Cardiac fibroblast (primary cell): Measurements from ENCODE around the gene MNT.

Experiments used
- DNase-seq, 2 donors: peaks; one replicate each; pipeline versions ENCODE4 v3.0.0 to v3.0.0-alpha.2; 2010; ENCODE audit warnings: low read depth in 2 of 2
- H3K4me3 ChIP-seq, 2 donors: replicated peaks in 1 of 2; 1 replicate in 1 of 2; 2 replicates in 1 of 2; pipeline ENCODE4 v1.5.1; 2011; ENCODE audit warnings: low read depth in 2 of 2, low read length in 2 of 2, mild to moderate bottlenecking in 2 of 2, moderate library complexity in 1 of 2
- CTCF ChIP-seq: IDR thresholded peaks from one replicate; pipeline ENCODE4 v1.5.1; 2011; ENCODE audit warnings: low read depth, mild to moderate bottlenecking, low read length, inconsistent platforms

The MNT gene

GRCh38 chr17:2392252-2393173 is 8.3 kb downstream of the MNT start:
- TF ChIP-seq CTCF: no peak
- peak; percentile 93 to 98 for DNase-seq
- peak overlapping the region; percentile 57 to 60 for H3K4me3 ChIP-seq

- no peak for TF ChIP-seq CTCF
- peak overlapping the region; percentile 32 to 51 for H3K4me3 ChIP-seq
- no peak for DNase-seq
Measured at GRCh38 chr17:2391597-2392251, 9.1 kb downstream of the MNT start.

- H3K4me3 ChIP-seq: no peak overlapping the region
- no peak for TF ChIP-seq CTCF
- peak in 1 of 2 donors; percentile 45 for DNase-seq
Measured at GRCh38 chr17:2390199-2390836, 10.5 kb downstream of the MNT start.

GRCh38 chr17:2388683-2389055 is 12.2 kb downstream of the MNT start:
- H3K4me3 ChIP-seq: no peak overlapping the region
- TF ChIP-seq CTCF: no peak
- DNase-seq: no peak

DNA sequence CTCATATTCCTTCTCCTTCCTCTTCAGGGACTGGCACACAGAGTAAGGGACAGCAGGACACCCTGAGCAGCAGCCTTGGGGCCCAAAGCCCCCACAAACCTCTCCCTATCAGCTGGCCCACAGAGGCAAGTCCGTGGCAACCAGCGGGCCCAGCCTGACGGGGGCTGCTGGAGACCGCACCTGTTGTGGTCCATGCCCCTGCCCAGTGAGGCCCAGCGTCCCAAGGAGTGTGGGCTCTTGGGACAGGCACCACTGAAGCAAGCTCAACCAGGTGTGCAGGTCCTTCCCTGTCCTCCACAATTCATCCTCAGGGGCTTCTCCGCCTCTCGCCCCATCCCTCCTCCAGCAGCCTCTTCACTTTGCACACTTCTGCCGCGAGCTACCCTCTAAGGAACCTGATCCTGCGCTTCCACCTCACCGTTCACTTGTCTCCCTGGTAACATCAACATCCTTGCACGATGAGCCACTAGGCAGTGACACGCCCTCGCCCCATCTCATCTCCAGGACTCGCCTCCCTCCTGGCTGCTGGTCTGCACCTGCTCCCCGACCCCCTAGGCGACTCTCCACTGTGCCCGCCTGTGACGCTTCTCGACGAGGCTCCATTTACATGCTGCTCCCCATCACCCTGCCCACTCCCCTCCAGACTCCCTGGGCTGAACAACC is 12.7 kb downstream of the MNT start:
- no peak overlapping the region for H3K4me3 ChIP-seq
- no peak for TF ChIP-seq CTCF
- no peak for DNase-seq

DNA sequence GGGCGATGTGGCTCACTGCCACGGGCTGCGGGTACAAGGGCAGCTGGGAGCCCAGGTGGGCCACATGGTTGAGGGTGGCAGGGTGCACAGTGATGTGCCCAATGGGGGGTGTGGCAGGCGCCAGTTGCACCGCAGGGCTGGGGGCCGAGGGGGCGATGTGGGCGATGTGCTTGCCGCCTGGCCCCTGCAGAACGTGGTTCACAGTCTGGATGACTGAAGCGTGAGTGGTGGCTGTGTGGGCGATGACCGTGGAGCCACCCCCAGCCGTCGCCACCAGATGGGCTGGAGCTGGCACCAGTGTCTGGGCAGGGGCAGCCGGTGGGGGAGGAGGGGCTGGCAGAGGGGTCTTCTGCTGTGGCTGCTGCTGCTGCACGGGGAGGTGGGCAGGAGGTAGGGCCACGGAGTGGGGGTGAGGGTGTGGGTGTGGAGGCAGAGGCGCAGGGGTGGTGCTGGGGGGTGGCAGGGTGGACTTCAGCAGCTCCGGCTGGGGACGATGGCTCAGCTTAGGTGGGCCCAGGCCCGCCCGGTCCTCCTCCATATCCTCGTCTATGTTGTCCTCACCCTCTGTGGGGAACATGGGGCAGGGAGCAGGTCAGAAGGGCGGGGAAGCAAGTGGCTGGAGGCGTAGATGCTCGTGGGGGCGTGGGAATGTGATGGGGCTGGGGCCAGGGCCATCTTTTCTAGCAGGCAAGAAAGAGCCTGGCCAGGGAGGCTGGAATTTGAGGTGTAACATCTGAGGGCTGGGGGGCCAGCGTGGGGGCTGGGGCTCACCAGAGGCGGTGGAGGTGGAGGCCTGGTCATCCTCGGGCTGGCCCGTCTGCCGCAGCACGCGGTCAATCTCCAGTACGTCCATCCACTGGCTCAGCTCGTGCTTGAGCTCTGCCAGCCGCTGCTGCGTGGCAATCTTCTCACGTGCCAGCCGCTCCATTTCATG is 13.5 kb downstream of the MNT start:
- no peak for DNase-seq
- TF ChIP-seq CTCF: no peak
- no peak overlapping the region for H3K4me3 ChIP-seq
